Inflammatory macrophage treated with lipopolysaccharide for 4 hours (primary cell): ENCODE results near the gene EPYC.
"Not testable (repeated sequence)": the region's sequence is repeated elsewhere in the genome, so short reads cannot be mapped to it uniquely, and the experiment has no call there.

Experiments
- DNase-seq: peaks from one replicate; pipeline ENCODE4 v3.0.0-alpha.2; 2020

Gene EPYC

DNA sequence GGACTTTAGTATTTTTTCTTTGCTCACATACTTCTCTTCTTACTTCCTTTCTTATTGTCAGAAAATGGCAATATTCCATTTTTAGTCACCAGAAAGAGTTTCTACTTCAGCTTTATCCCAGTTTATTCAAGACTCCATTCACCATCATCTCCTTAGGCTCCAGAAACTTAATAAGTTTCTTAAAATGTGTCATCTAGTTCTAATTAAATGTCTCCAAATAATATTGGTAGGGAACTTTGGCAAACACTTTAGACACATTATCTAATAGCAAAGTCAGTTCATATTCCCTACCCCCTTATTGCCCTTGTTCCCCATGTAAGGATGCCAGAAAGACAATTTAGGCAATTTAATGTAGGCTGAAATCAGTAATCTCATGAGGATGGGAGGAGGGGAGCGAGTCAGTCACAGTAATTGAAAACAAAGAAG, 15.1 kb downstream of the EPYC start:
- no peak for DNase-seq

DNA sequence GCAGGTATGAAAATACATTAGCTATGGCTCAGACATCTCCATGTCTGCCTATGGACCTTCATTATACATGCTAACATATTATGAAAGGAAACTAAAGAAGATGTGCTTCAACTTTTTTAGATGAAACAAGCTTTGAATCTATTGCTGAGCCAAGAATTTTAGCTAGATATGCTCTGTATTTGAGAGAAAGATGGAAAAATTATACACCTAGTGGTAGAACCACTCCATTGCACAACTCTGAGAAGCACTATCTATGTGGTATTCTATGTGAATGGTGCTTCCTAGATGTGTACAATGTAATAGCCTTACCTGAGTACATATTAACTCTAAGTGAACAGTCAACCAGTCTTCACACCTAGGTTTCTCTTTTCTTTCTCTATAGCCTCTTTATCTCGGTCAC, 17.3 kb downstream of the EPYC start:
- no peak for DNase-seq

DNA sequence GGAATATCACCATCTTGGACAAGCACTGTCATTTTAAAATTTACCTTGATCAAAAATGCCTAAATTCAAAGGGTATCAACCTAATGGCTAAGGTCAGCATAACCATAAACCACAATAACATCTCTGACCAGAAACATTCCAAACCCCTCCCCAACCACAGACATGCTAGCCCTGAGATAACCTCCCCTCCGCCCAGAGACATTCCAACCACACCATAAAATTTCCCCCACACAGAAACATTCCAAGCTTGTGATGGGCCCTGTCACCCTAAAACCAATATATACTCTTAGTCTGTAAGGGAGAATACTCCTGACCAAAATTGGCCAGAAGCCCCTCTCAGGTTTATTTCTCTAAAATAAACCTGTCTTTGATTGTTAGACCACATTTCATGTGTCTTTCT, 17.7 kb downstream of the EPYC start:
- DNase-seq: no peak

DNA sequence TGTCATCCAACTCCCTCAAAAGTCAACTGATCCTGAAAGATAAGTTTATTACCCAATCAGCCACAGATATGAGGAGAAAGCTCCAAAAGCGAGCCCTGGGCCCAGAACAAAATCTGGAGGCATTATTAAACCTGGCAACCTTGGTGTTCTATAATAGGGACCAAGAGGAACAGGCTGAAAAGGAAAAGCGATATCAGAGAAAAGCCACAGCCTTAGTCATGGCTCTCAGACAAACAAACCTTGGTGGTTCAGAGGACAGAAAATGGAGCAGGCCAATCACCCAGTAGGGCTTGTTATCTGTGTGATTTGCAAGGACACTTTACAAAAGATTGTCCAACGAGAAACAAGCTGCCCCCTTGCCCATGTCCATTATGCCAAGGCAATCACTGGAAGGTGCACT, 19.4 kb downstream of the EPYC start:
- not testable (repeated sequence) for DNase-seq

DNA sequence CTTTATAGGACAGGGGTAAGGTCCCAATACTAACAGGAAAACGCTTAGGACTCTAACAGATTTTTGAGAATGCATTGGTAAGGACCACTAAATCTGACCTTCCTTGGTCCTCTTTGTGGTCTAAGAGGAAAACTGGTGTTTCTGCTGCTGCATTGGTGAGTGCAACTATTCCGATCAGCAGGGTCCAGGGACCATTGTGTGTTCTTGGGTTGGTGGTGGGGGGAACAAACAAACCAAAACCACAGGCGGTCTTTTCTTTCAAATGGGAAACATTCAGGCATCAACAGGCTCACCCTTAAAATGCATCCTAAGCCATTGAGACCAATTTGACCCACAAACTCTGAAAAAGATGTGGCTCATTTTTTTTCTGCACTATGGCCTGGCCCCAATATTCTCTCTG, 20.7 kb downstream of the EPYC start:
- no peak for DNase-seq

DNA sequence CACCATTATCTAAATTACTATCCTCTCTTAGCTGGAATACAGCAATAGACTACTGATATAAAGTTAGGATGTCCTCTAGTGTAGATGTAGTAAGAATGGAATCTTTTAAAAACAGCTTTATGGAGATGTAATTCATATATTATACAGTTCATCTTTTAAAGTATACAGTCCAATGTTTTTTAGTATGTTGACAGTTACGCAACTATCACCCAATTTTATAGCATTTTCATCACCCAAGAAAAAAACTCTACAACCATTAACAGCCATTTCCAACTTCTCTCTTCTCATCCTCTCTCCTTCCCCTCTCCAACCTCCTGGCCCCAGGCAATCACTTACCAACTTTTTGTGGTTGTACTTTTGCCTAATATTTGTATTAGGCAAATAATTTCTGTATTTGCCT, 22.6 kb downstream of the EPYC start:
- no peak for DNase-seq

DNA sequence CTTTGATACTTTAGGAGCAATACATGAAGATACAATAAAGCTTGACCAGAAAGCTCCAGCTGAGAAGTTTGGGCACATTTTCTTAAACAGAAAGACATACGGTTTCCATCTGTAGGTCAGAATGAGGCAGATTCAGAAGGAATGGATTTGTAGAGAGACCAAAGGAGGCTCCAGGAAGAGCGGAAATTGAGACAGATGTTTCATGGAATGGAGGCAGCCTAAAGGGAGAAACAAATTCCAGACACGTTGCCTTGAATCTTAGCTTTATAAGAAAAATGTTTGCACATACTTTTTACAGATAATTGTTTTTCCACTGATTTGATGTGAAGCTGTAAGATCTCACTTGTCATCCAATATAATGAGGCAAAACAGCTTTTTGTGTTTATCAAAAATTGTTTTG, 24.8 kb downstream of the EPYC start:
- no peak for DNase-seq

DNA sequence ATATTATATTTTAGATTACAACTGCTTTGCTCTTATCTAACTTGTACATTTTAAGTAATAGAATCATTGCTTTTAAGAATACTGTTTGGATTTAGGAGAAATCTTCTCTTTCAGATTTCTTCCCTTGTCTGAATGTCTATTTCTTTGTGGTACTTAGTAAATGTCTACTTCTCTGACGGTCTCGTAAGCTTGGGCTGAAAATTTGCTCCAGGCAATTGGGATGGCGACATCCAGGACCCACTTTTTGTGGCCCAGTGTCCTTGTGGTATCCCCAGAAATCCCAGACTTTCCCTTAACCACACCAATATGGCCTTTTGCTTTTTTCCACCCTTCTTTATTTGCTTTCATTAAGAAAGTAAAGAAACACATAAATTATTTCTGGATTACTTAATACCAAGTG, 25.8 kb downstream of the EPYC start:
- no peak for DNase-seq

DNA sequence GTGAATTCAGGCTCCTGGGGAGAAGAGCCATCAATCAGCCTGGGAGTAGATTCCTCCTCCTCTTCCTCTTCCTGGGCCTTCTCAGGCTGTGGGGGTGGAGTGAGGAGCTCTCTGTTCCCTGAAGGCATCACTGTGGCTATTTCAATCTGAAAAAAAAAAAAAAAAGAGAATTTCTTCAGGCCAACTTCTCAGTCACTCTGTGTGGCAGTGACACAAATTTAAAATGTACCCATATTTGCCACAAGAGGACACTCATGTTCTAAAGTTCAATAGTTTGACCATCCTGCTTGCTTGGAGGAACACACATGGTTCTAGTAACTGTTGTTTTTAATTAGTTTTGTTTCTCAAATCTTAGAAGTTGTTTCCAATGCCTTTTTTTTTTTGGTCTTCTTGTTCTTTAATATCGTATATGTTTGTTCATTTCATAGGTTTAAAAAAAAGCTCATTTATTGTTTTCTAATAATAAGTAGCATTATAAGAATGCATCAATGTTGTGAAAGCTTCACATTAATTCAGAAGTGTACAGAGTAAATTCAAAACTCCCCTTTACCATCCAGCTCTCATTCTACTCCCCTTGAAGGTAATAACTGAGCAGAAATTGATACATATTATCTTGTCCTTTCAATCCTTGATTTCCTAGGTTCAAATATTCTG, 26.5 kb downstream of the EPYC start:
- peak; percentile 42 for DNase-seq

DNA sequence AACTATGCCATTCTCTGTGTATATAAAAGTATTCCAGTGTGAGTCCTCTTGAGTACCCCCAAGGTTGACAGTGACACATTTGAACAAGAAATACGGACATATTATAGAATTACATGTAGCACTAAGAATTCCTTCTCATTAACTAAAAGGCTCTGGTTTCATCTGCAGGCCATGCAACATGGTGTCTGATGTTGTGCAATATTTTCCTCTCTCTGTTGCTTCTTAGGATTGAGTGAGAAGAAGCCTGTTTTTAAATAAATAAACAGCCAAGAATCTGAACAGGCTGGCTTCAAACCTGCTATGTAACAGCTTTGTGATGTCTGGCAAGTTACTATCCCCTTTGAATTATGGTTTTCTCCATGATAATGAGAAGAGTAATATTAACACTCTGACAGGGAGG, 27.5 kb downstream of the EPYC start:
- DNase-seq: no peak

DNA sequence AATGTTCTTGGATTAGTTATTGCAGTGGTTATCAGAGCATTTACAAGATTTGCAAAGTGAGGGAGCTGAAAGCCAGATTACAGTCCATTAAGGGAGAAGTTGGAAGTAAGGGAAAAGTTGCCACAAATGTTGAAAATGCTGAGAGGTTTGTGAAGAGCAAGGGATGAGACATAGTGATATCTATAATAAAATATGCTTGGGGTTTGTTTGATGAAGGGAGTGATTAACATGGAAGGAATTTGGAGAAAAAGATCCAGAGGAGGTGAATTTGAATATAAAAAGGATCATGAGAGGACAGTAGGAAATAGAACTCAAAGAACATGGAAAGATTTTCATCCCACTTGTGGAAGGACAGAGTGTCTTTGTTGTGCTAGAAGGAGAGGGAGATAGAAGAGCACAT, 30.5 kb downstream of the EPYC start:
- no peak for DNase-seq

DNA sequence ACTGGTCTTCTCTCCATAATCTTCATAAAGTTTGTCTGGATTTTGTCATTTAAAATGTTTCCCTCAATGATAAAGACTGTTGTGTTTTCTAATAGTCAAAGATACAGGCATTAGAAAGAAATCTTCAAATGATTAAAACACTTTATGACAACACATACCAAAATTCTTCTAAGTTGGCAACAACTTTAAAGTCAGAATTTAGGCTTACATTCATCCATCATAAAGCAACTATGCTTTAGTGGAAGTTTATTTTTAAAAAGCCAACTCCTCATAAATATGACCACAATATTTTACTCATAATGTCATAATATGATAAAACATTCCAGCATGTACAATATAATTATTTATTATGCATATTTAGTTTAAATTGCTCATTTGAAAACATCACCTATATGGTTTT, 32.5 kb downstream of the EPYC start:
- no peak for DNase-seq

DNA sequence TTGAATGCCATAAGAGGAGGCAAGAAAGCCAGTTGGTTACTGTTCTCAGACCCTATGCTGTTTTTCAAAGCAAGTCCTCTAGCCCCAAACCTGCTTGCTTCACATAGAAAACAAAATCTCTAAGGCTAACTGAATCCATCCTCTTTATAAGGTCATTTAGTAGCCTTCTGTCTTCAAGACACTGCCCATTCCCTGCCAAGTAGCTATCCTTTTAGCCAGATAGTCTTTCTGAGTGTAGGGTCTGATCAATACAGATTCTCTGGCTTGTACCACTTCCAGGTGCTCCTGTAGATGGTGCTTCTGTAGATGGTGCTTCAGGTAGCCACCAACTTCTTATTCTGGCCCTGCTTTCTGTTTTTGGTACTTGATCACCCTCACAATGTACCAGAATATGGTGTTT, 33.9 kb downstream of the EPYC start:
- DNase-seq: no peak

DNA sequence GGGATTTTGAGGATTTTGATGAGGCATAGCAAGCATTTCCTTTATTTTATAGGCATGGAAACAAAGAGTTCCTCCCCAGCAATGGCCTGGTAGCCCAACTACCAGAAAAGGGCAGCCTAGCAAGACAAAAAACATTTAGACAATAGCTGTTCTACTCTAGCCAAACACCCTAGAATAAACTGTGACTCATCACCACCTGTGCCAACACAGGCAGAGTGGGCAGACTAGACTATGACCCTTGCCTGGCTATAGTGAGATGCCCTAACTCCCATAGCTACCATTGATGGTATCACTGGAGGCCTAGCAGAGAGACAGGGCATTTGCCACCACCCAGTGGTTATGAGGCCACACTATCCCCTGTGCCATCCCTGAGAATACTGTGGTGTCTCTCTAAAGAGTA, 34.3 kb downstream of the EPYC start:
- no peak for DNase-seq

DNA sequence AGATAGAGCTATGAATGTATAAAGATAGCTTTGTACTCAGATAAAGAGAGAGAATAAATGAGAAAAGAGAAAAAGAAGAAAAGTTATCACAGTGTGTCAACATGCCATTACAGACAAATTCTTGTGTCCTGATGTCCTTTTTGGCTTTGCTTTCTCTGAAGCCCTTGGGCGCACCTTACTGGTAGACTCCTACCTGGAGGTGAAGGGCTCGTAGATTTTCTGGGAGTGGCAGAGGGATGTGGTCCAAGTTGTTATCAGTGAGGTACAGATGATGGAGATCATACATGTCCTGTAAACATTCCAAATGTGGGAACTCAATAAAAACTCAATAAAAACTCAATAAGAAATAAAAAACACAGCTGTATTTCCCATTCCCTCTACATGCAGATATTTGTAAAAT, 34.9 kb downstream of the EPYC start:
- no peak for DNase-seq

DNA sequence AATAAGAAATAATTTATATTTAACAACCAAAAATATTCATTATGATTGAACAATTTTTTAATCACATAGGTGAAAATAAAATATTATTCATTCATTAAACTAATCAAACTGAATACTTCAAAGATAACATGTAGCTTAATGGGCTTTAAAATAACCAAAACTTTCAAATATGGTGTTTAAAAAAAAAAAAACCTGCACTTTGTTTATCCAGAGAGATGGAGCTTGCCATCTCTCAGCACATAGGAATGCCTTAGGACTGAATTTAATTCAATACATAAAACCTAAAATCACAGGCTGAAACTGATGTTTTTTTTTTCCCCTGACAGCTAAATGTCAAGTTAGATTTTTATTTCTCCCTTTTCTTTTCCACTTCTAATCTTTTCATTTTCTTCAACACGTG, 35.4 kb downstream of the EPYC start:
- DNase-seq: no peak

DNA sequence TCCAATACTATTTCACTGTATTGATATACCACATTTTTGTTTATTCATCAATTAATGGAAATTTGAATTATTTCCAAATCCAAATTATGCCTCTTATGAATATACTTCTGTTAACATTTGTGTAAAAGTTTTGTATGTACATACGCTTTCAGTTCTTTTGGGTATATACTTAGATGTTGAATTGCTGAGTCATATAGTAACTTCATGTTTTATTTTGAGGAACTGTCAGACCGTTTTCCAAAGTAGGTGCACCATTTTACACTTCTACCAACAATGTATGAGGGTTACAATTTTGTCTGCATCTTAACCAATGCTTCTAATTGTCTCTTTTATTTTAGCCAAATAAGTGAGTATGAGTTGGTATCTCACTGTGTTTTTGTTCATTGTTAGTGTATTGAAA, 39.6 kb downstream of the EPYC start:
- DNase-seq: peak; percentile 15

DNA sequence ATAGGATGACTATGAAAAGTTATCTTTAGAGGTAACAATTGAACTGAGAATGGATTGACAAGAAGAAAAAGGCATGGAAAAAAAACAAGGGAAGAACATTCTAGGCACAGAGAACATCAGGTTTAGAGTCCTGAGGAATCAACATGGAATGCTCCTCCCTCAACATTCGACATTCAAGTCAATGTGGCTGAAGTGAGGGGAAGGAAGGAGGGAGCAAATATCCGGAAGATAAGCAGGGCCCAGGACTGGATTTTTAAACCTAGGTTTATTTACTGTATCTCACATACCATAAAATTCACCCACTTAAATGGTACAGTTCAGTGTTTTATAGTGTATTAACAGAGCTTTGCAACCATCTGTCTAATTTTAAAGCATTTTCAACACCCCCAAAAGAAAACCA, 40.2 kb downstream of the EPYC start:
- no peak for DNase-seq

DNA sequence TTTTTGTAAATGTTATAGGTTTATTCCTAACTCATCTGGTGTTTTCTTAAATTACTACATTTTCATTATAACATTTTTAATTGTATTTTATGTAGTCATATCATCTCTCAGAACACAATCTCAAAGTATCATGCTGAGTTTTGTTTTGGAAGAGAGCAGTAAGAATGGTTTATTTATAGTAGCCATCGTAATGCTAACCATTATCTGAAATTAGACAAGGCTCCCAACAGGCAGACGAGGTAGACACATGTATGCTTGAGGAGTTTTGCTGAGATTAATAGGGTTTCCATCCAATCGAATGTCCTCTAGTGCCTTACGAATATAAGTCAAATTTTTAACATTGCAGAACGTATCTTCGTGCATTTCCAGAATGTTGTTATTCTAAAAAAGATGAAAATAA, 40.8 kb downstream of the EPYC start:
- DNase-seq: no peak

DNA sequence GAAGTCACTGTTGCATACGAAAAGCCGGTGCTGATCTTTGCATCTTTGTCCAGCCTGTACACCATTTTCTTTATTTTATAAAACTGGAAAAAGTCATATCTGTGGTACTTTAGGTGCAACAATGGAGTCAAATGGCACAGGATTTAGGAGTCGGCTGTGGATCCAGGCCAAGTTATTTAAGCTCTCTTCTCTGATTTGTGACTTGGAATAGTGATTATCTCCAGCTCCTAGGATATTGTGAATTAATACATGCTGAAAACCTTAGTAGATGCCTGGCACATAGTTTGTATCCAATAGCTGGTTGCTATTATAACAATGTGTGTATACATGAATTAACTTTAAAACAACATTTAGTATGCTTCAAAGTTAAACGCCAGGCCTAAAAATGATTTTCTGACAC, 43.6 kb downstream of the EPYC start:
- no peak for DNase-seq

DNA sequence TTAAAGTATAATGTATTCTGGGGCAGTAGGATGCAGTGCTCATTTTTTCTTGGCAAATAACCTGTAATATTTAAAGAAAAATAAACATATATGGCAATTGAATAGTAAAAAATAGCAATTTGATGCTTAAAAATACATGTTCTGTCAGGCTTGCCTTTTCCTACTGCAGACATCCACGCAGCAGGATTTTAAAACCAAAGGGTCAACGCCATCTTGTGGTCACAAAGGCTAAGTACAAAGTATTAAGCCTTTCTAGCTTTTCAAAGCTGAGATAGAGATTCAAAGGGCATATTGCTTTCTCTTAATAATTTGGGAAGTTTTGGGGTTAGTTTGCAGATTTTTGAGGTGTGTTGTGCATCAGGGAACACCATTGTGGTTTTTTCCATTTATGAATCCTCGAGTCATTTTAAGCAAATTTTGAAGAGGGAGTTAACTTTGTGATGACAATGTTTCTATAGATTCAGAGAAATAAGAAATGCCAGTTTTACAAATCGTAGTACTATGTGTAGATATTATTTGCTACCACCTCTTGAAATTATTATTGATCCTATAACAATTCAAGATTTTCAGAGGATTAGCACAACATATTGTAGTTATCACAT, 45.1 kb downstream of the EPYC start:
- DNase-seq: peak; percentile 54

DNA sequence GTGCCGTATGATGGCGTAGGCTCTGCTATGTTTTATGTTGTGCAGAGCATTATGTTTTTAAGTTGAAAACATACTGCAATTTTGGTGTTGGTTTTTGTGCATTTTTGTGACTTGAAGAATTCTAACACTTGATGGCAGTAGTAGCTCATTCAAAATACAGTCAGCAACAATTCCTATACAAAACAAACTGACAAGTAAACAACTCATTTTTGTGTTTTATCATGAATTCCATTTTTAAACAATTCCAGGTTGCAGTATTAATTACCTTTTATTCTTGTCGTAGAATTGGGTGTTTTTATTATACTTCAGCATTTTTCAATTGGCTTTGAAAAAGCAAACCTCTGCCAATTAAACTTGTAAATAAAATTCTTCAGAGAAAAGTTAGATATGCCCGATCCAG, 45.7 kb downstream of the EPYC start:
- no peak for DNase-seq

DNA sequence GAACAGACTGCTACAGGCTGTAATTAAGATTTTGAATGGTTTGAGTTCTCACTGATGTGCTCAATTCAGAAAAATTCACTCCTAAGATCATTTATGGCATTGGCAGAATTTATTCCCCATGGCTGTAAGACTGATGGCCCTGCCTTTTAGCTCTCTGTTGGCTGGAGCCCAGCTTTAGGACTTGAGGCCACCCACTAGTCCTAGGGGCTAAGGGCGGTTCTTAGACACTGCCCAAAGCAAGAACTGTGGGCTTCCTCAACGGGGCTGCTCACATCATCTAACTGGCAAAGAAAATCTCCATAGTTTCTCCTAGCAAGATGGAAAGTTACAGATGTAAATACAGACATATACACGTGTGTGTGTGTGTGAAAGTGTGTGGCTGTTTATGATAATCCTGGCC, 46.4 kb downstream of the EPYC start:
- DNase-seq: no peak

DNA sequence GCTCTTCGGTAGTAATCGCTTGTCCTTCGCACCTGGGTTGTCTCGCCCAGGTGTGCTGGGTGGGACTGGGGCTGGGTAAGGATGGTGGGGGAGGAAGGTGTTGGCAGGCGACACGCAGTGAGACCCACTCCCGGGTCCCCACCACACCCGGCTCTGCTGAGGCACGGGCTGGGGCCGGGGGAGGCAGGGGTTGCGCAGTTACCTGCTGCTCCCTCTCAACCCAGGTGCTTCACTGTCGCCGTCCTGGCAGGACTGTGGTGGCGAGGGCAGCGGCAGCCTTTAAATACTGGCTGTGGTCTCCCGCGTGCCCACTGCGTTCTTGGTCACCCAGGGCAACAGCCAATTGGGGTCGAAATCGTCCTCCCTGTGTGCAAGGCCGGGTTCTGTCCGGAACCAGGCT, 49.9 kb downstream of the EPYC start, which contains the start of gene CCER1:
Gene CCER1 (minus strand): TSS at position 256 of the 400 bp plus-strand sequence. CDS start 434 bp downstream, outside the sequence.
- DNase-seq: no peak

DNA sequence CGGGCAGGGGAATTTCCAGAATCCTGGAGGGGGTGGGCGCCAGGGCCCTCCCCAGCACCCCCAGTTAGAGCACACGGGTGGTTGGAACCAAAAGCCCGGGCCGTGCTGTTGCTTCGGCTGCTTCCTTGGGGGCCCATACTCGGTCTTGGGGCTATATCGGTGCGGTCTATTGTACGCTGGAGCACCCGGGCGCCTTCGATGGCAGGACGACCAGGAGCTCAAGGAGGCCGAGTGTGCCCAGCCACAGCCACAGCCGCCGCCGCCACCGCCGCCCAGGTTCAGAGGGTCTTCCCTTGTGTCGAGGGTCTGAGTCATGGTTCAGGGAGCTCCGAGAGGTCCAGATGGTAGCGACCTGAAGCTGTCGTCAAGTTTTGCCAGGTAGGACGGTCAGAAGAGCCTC, 50.3 kb downstream of the EPYC start:
- no peak for DNase-seq
